Prostate gland (tissue), 2 donors: Measurements from ENCODE around the gene SMAD7.

Experiments used
- POLR2A ChIP-seq: fragments of 450-650 bp; IDR thresholded peaks from one replicate; pipeline ENCODE4 v1.6.1; 2016; ENCODE audit warnings: antibody characterized with exemption, mild to moderate bottlenecking
- POLR2AphosphoS5 ChIP-seq: sonication (generic); formaldehyde crosslinking; IDR thresholded peaks from one replicate; pipeline ENCODE4 v1.6.1; 2017; ENCODE audit warnings: antibody characterized with exemption
- TF ChIP-seq, protein P1 (sequence below), 4 experiments: fragments of 200-600 bp in 2 of 4; fragments of 450-650 bp in 2 of 4; sonication (generic) in 2 of 4; IDR thresholded peaks; 1 replicate in 3 of 4; 2 replicates in 1 of 4; pipeline ENCODE4 v1.5.1; 2016 to 2019; ENCODE audit warnings: antibody characterized with exemption in 4 of 4, mild to moderate bottlenecking in 2 of 4, moderate library complexity in 2 of 4

DNA sequence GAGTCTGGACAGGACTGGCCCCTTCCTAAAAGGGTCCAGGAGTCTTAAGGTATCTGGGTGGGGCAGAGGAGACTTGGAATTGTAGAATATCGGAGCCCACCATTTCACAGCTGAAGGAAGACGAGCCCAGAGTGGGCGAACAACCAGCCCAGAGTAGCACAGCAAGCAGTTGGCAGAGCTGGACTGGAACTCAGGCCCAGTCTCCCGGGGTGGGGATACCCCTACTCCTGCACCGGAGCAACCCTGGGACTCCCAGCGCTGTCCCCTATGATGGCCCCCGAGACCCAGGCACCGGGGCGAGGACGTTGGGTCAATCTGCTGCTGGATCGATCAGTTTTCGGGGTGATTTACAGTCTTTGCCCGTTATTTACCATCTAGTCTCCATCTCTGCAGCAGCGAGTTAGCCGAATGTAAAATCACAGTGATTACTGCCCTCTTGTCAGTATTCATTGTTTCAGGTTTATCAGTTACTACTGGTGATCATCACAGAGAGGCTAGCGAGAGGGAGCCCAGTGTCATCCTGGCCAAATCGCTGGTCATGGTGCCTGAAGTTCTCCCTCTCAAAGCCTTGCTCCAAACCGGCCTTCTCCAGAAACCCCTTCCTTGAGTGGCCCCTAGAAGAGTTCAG, 75.3 kb downstream of the SMAD7 start:
- TF ChIP-seq, protein P1, sequence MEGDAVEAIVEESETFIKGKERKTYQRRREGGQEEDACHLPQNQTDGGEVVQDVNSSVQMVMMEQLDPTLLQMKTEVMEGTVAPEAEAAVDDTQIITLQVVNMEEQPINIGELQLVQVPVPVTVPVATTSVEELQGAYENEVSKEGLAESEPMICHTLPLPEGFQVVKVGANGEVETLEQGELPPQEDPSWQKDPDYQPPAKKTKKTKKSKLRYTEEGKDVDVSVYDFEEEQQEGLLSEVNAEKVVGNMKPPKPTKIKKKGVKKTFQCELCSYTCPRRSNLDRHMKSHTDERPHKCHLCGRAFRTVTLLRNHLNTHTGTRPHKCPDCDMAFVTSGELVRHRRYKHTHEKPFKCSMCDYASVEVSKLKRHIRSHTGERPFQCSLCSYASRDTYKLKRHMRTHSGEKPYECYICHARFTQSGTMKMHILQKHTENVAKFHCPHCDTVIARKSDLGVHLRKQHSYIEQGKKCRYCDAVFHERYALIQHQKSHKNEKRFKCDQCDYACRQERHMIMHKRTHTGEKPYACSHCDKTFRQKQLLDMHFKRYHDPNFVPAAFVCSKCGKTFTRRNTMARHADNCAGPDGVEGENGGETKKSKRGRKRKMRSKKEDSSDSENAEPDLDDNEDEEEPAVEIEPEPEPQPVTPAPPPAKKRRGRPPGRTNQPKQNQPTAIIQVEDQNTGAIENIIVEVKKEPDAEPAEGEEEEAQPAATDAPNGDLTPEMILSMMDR (IDR thresholded peaks at IDR 0.05): no peak
- TF ChIP-seq POLR2AphosphoS5 (no peak), POLR2A (no peak)
